Embryonic facial prominence (tissue), 1 donor: ENCODE data around the gene DUSP1.

ENCODE experiments used
- DNase-seq: peaks from one replicate; pipeline ENCODE4 v3.0.0-alpha.2; 2016; ENCODE audit errors: extremely low spot score

The DUSP1 gene

DNA sequence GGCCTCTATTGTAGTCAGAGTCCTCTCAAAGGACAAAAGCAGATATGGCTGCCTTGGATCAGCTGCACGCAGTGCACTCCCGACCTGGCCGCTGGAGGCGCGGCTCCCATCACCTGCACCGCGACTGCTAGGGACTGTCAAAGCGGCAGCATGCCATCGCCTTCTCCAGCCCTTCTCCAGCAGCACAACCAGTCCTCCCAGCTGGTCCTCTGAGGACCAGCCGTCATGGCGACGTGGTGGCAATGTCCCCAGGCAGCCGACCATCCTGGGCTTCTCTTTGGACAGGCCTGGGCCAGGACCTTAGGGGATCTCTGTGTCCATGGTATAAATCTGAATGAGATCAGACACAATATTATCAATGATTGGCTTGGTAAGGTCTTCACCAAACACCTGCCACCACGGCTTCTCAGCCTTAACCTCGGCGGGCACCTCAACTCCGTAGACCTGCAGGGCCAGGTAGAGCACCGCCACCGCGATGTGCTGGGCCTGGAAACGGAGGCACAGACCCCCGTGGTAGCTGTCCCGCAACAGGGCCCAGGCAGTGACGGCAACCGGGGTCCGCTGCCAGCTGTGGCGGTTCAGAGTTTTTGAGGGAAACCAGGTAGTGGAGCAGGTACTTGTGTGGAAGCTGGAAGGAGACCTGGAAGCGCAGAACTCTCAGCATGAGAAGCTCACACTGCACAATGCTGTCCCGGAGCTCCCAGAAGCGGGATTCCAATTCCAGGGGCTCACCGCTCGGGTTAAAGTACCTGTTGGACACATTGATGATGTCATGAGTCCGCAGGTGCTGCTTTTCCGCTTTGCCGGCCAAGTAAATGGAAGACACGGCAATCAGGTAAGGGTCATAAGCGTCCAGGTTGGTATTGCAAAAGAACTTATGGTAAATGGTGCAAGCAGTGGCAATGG is 8.5 kb downstream of the DUSP1 start:
- no peak for DNase-seq

GRCh38 chr5:172760959-172761358 is 10.0 kb downstream of the DUSP1 start:
- no peak for DNase-seq

DNA sequence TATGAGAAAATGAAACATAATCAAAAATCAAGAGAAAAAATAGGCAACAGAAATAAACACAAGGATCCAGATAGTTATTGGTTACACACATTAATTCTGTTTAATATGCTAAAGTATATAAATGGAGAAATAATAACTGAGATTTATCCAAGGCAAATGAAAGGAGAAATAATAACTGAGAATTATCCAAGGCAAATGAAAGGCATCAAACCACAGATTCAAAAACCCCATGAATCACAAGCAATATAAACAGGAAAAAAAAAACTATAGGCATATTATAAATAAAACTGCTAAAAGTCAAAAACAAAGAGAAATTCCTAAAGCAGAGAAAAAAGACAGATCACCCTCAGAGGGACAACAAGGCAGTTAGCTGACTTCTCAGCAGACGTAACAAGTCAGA is 10.9 kb downstream of the DUSP1 start:
- DNase-seq, result no peak

- DNase-seq, result no peak
Measured at GRCh38 chr5:172758834-172759149, 12.2 kb downstream of the DUSP1 start.

- no peak for DNase-seq
Measured at GRCh38 chr5:172758077-172758833, 12.7 kb downstream of the DUSP1 start.

DNA sequence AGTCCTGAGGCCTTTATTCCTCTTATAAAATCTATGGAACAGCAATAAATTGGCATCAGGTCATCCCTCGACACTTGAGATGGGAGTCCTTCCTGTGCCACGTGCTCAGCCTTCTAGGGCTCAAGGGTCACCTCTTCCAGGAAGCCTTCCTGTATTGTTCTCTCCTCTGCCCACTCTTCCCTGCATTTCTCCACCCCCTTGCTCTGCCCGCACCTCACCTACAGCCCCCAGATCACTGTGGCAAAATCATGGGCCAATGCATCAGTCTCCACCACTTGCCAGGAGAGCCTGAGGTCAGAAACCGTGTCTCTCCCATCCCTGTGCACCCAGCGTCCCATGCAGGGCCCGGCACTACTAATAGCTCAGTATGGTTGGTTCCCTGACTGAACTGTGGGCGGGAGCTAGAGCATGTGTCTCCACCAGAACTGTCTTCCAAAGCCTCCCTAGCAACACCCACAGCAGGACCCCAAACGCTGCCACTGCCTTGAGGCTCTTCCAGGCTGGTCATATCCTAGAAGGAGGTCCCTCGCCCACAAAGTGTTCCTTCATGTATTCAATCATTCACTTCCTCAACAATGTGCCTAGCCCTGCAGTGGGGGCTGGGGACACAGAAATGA is 13.5 kb downstream of the DUSP1 start:
- DNase-seq, result no peak

DNA sequence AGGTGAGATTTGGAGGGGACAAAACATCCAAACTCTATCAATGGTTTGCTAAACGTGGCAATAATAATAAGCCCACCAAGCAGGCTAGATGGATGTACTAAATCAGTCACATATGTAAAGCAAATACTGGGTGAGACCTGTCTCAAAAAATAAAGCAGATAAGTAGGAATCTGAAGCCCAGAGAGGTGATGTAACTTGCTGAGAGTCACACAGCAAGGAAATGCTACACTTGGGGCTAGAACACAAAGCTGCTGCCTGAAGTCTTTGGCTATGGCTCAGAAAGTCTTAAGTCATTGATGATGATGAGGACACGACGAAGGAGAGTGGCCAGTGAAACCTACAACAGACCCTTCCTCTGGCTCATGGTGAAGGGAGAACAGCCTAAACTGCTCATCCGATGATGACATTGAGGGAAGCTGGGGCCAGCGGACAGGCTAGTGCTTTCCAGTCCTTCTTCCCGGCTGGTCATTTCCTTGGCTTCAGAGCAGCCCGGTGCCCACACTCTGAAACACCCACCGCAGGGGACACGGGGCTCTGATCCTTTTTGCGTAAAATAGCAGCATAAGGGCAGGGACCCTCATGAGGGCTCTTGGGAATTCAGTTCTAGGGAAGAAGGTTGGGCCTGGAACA is 14.1 kb downstream of the DUSP1 start:
- DNase-seq, result no peak

- DNase-seq, result no peak
Measured at GRCh38 chr5:172754596-172755356, 16.2 kb downstream of the DUSP1 start.

DNA sequence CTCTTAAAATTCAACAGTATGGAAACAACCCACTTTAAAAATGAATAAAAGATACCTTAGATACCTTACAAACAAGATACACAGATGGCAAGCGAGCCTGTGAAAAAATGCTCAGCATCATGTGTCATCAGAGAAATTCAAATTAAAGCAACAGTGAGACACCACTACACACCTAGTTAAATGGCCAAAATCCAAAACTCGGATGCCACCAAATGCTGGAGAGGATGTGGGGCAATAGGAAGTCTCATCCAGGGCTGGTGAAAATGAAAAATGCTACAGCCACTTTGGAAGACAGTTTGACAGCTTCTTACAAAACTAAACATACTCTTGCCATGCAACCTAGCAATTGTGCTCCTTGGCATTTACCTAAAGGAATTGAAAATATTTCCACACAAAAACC is 17.9 kb downstream of the DUSP1 start:
- no peak for DNase-seq

DNA sequence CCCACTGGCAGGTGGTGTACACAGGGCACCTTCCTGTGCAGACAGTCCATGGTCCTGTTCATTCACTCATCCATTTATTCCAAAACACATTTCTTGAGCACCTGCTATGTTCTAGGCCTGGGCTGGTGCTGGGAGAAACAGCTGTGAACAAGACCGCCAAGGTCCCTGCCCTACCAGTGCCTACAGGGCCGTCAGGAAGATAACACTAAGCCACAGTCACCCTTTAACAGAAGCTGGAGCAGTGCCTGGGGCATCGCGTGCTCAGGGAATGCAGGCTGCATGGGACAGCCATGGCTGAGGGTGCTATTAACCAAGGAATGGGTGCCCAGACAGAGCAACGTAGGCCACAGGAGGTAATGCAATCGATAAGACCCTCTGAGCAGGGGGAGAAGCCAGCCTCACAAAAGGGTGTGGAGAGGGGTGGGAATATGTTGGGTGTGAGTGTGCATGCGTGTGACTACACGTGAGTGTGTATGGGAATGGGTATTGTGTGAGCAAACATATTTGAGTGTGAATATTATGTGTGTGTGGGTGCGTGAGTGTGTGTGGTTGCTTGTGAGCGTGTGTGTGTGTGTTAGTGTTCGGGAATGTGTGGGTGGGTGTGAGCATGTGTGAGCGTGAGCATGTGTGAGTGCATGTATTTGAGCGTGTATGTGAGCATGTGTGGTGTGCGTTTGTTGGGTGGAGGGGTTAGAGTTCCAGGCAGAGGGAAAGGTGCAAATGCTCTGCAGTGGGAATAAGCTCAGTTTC is 19.1 kb downstream of the DUSP1 start:
- DNase-seq, result no peak

DNA sequence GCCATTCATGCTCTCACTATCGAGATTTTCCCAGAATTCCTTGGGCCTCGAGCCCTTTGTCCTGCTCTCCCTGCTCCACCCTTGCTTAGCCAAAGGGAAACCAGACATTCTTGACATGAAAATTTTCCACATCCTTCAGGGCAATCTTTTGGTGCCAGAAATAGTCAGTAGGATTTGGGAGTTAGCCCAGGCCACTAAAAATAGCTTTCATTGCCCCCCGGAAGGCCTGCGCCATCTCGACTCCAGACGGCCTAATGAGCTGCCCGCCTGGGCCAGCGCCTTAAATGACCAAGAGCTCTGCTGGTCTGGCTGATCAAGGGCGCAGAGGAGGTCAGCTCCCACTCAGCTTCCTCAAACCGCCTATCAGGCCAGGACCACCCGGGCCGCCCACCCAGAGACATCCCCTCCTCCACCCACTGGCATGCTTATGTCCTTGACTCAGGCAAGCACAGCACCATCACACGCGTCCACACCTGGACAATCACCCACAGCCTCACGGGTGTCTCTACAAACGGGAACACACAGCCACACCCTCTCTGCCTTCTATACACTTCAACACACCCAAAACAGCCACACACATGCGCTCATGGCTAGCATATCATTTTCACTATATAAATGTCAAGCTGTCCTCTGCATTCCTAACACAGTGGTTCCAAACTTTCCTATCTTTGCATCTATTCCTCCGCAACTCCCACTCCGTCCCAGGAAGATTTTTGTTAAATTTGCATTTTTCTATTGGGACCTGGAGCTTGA is 20.9 kb downstream of the DUSP1 start:
- DNase-seq, result no peak

- DNase-seq, result no peak
Measured at GRCh38 chr5:172749076-172749475, 21.9 kb downstream of the DUSP1 start.

DNA sequence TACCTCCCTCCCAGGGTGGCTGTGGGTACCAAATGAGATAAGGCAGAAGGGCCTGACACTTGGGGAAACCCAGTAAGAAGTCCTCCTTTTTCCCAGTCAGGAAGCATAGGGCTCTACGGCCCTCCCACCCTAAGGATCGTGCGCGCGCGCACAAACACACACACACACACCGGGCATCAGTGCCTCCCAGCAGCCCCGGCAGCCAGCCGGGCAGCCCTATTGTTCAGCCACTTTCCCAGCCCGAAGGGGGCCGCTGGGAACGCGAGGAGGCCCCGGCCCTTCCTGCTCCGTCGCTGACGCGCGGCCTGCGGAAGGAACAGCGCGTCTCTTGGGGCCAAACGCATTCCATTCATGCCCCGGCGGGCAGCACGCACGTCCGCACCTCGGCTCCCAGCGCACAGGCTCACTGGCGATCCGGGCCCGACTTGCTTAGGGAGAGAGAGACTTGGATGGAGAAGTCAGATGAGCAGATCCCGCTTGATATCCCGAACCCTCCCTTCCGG is 22.6 kb downstream of the DUSP1 start:
- no peak for DNase-seq

GRCh38 chr5:172747471-172747870 is 23.5 kb downstream of the DUSP1 start:
- DNase-seq, result no peak

- DNase-seq, result no peak
Measured at GRCh38 chr5:172746725-172747124, 24.3 kb downstream of the DUSP1 start.

- DNase-seq, result no peak
Measured at GRCh38 chr5:172745838-172746237, 25.2 kb downstream of the DUSP1 start.

- DNase-seq, result no peak
Measured at GRCh38 chr5:172745406-172745805, 25.6 kb downstream of the DUSP1 start.

DNA sequence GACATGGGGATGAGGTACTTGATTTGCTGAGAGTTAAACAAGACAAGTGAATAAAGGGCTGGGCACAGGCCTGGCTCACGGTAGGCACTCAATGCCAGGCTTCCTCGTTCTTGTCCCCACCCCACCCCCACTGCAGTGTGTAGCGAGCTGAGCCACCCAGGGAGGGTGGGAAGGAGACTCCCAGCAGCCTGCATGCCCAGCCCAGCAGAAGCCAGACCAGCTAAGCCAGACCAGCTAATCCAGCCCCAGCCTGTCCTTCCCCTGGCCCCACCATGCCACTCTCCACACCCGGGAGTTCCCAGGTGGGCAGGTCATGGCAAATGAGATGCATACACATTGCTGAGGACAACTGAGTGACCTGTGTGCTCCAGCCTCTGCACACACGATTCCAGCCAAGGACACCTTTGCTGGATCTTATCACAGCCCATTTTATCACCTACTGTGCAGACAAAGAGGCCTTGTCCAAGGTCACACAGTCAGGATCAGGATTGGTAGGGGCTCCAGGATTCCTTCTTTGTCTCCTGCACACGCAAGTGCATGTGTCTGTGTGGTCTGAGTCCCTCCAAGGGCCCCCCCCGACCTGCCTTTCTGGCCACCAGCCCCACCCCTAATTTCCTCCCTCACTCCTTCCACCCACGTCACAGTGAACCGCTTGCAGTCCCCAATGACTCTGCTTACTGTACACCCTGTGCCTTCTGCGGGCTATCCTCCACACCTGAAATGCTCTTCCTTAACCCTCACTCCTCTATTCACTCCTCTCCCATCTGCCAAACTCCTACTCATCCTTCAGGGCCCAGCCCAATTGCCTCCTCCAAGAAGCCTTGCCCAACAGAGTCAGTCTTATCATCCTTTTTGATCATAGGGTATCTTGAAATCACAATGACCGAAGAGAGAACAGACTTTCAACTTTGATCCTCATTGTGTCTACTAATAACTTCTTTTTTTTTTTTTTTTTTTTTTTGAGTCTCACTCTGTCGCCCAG is 26.6 kb downstream of the DUSP1 start:
- no peak for DNase-seq
